ENCODE measurements around the gene WRAP73.

WRAP73 gene

GRCh38 chr1:3649342-3650247, at the start of gene WRAP73:
Gene WRAP73, minus strand, starts transcription at chr1:3650103. Its CDS starts 104 bp downstream, at chr1:3649999.
- peak; percentile 99 for ATAC-seq

- no peak for ATAC-seq
These were observed 49.7 kb upstream of the WRAP73 start for GRCh38 chr1:3699596-3699995.

- no peak for ATAC-seq
These were observed 48.9 kb upstream of the WRAP73 start for GRCh38 chr1:3698660-3699408.

- no peak for ATAC-seq
These were observed 47.9 kb upstream of the WRAP73 start for GRCh38 chr1:3697810-3698209.

GRCh38 chr1:3697104-3697503, 47.2 kb upstream of the WRAP73 start:
- no peak for ATAC-seq

GRCh38 chr1:3696689-3697088, 46.8 kb upstream of the WRAP73 start:
- no peak for ATAC-seq

- no peak for ATAC-seq
These were observed 45.7 kb upstream of the WRAP73 start for GRCh38 chr1:3695326-3696217.

GRCh38 chr1:3693321-3693720, 43.4 kb upstream of the WRAP73 start:
- no peak for ATAC-seq

- no peak for ATAC-seq
These were observed 42.7 kb upstream of the WRAP73 start for GRCh38 chr1:3692598-3692997.

GRCh38 chr1:3691421-3692204, 41.7 kb upstream of the WRAP73 start:
- no peak for ATAC-seq

GRCh38 chr1:3690282-3691065, 40.6 kb upstream of the WRAP73 start:
- no peak for ATAC-seq

- no peak for ATAC-seq
These were observed 39.3 kb upstream of the WRAP73 start for GRCh38 chr1:3689138-3689750.

- peak in 1 of 2 donors; percentile 27 for ATAC-seq
These were observed 38.6 kb upstream of the WRAP73 start for GRCh38 chr1:3688356-3689137.

GRCh38 chr1:3687504-3687903, 37.6 kb upstream of the WRAP73 start:
- ATAC-seq: no peak

GRCh38 chr1:3685906-3686305, 36.0 kb upstream of the WRAP73 start:
- ATAC-seq: no peak

GRCh38 chr1:3685222-3685621, 35.3 kb upstream of the WRAP73 start:
- no peak for ATAC-seq

GRCh38 chr1:3683992-3684391, 34.1 kb upstream of the WRAP73 start:
- ATAC-seq: no peak

GRCh38 chr1:3683197-3683596, 33.3 kb upstream of the WRAP73 start:
- no peak for ATAC-seq

- no peak for ATAC-seq
These were observed 32.2 kb upstream of the WRAP73 start for GRCh38 chr1:3681898-3682806.

All from activated CD4-positive, CD25-positive, alpha-beta regulatory T cell treated with anti-CD3 and anti-CD28 coated beads, Interleukin-2, amount 50 U/mL, for 24 hours (primary cell).